HEK293 (cell line): ENCODE data around the gene PRTG.

Experiments used
- CTCF ChIA-PET: fragments of 350-600 bp; formaldehyde crosslinking; extraction: SDS; loops from one replicate; lab custom pipeline; 2021; ENCODE audit warnings: antibody characterized with exemption; lab: Yijun Ruan, JAX
- POLR2A ChIA-PET: fragments of 300-600 bp; formaldehyde crosslinking; extraction: SDS; loops from one replicate; lab custom pipeline; 2020; ENCODE audit warnings: antibody characterized with exemption, inconsistent platforms; lab: Yijun Ruan, JAX
- H3K27ac ChIP-seq: fragments of 200-500 bp; sonication (Bioruptor generic); 2 replicates; pipeline ENCODE4 v1.5.1; 2014; ENCODE audit warnings: low read depth, low read length, control low read depth, inconsistent platforms; ENCODE audit errors: extremely low read depth
- H3K36me3 ChIP-seq, 2 experiments: fragments of 200-500 bp in 1 of 2; sonication (Bioruptor generic) in 1 of 2; 1 replicate in 1 of 2; 2 replicates in 1 of 2; pipeline ENCODE4 v1.5.1; 2014 to 2017; ENCODE audit warnings: inconsistent platforms in 2 of 2, low read length in 2 of 2; ENCODE audit not compliant: control insufficient read depth in 2 of 2, insufficient read depth in 1 of 2
- H3K4me1 ChIP-seq: fragments of 200-500 bp; sonication (Bioruptor generic); 2 replicates; pipeline ENCODE4 v1.5.1; 2014; ENCODE audit warnings: mild to moderate bottlenecking, low read length, inconsistent platforms; ENCODE audit not compliant: control insufficient read depth, insufficient read depth
- H3K4me3 ChIP-seq: 2 replicates; pipeline ENCODE4 v1.5.1; 2011; ENCODE audit warnings: low read depth, mild to moderate bottlenecking, control low read depth, low read length, moderate library complexity
- H3K9me3 ChIP-seq: fragments of 200-500 bp; sonication (Bioruptor generic); 2 replicates; pipeline ENCODE4 v1.5.1; 2014; ENCODE audit warnings: low read depth, low read length, inconsistent platforms; ENCODE audit not compliant: control insufficient read depth, insufficient read depth
- EGR2 ChIP-seq: fragments of 450-650 bp; formaldehyde crosslinking; IDR thresholded peaks from 2 replicates; pipeline ENCODE4 v1.5.1; 2016; ENCODE audit warnings: low read depth, missing biosample characterization, missing genetic modification characterization
- KLF1 ChIP-seq: fragments of 450-650 bp; formaldehyde crosslinking; IDR thresholded peaks from 2 replicates; pipeline ENCODE4 v1.5.1; 2016; ENCODE audit warnings: missing biosample characterization, missing genetic modification characterization
- KLF10 ChIP-seq: fragments of 450-650 bp; IDR thresholded peaks from 2 replicates; pipeline ENCODE4 v1.5.1; 2018; ENCODE audit warnings: missing biosample characterization, mild to moderate bottlenecking, missing genetic modification characterization
- KLF9 ChIP-seq: fragments of 450-650 bp; formaldehyde crosslinking; IDR thresholded peaks from 2 replicates; pipeline ENCODE4 v1.5.1; 2016; ENCODE audit warnings: missing biosample characterization, missing genetic modification characterization, low read depth
- OSR2 ChIP-seq: fragments of 450-650 bp; formaldehyde crosslinking; IDR thresholded peaks from 2 replicates; pipeline ENCODE4 v1.5.1; 2016; ENCODE audit warnings: missing biosample characterization, missing genetic modification characterization
- TCF7L2 ChIP-seq: IDR thresholded peaks from 2 replicates; pipeline ENCODE4 v1.6.1; 2011; ENCODE audit warnings: low read depth, mild to moderate bottlenecking, inconsistent platforms, low read length, moderate library complexity, borderline replicate concordance
- ZFHX2 ChIP-seq: fragments of 450-650 bp; formaldehyde crosslinking; conservative IDR thresholded peaks from 2 replicates; pipeline ENCODE4 v1.5.1; 2016; ENCODE audit warnings: missing biosample characterization, missing genetic modification characterization
- ZNF112 ChIP-seq: fragments of 450-650 bp; formaldehyde crosslinking; IDR thresholded peaks from 2 replicates; pipeline ENCODE4 v1.5.0; 2017; ENCODE audit warnings: missing biosample characterization, missing genetic modification characterization
- ZNF2 ChIP-seq: fragments of 450-650 bp; formaldehyde crosslinking; IDR thresholded peaks from 2 replicates; pipeline ENCODE4 v1.5.1; 2016; ENCODE audit warnings: missing biosample characterization, missing genetic modification characterization
- ZNF211 ChIP-seq: fragments of 450-650 bp; formaldehyde crosslinking; IDR thresholded peaks from 2 replicates; pipeline ENCODE4 v1.5.1; 2016; ENCODE audit warnings: low read depth, missing biosample characterization, missing genetic modification characterization
- ZNF221 ChIP-seq: fragments of 450-650 bp; formaldehyde crosslinking; IDR thresholded peaks from 2 replicates; pipeline ENCODE4 v1.5.1; 2017; ENCODE audit warnings: missing biosample characterization, missing genetic modification characterization, borderline replicate concordance
- ZNF302 ChIP-seq: fragments of 450-650 bp; formaldehyde crosslinking; IDR thresholded peaks from 2 replicates; pipeline ENCODE4 v1.5.1; 2016; ENCODE audit warnings: missing biosample characterization, missing genetic modification characterization, low read depth
- ZNF350 ChIP-seq: fragments of 450-650 bp; formaldehyde crosslinking; IDR thresholded peaks from 2 replicates; pipeline ENCODE4 v1.5.0; 2017; ENCODE audit warnings: missing biosample characterization, mild to moderate bottlenecking, missing genetic modification characterization
- ZNF37A ChIP-seq: fragments of 450-650 bp; IDR thresholded peaks from 2 replicates; pipeline ENCODE4 v1.5.1; 2018; ENCODE audit warnings: missing biosample characterization, missing genetic modification characterization
- ZNF514 ChIP-seq: fragments of 450-650 bp; formaldehyde crosslinking; IDR thresholded peaks from 2 replicates; pipeline ENCODE4 v1.5.1; 2016; ENCODE audit warnings: missing biosample characterization, missing genetic modification characterization
- ZNF585B ChIP-seq: fragments of 450-650 bp; formaldehyde crosslinking; IDR thresholded peaks from 2 replicates; pipeline ENCODE4 v1.5.1; 2016; ENCODE audit warnings: missing biosample characterization, missing genetic modification characterization
- ZNF600 ChIP-seq: fragments of 450-650 bp; formaldehyde crosslinking; IDR thresholded peaks from 2 replicates; pipeline ENCODE4 v1.5.1; 2016; ENCODE audit warnings: missing biosample characterization, missing genetic modification characterization
- ZNF623 ChIP-seq: fragments of 450-650 bp; formaldehyde crosslinking; IDR thresholded peaks from 2 replicates; pipeline ENCODE4 v1.5.1; 2016; ENCODE audit warnings: missing biosample characterization, missing genetic modification characterization
- ZNF660 ChIP-seq: fragments of 450-650 bp; IDR thresholded peaks from 2 replicates; pipeline ENCODE4 v1.5.1; 2018; ENCODE audit warnings: missing biosample characterization, mild to moderate bottlenecking, missing genetic modification characterization
- ZNF843 ChIP-seq: fragments of 450-650 bp; formaldehyde crosslinking; IDR thresholded peaks from 2 replicates; pipeline ENCODE4 v1.5.1; 2016; ENCODE audit warnings: missing biosample characterization, missing genetic modification characterization
- ZSCAN30 ChIP-seq: fragments of 450-650 bp; IDR thresholded peaks from 2 replicates; pipeline ENCODE4 v1.5.1; 2018; ENCODE audit warnings: missing biosample characterization, mild to moderate bottlenecking, missing genetic modification characterization, moderate library complexity
- TF ChIP-seq, protein P1 (sequence below): fragments of 450-650 bp; formaldehyde crosslinking; IDR thresholded peaks from 2 replicates; pipeline ENCODE4 v1.5.1; 2016; ENCODE audit warnings: missing biosample characterization, missing genetic modification characterization
- TF ChIP-seq, protein P2 (sequence below): fragments of 450-650 bp; formaldehyde crosslinking; IDR thresholded peaks from 2 replicates; pipeline ENCODE4 v1.5.1; 2017; ENCODE audit warnings: missing biosample characterization, missing genetic modification characterization
- TF ChIP-seq, protein P3 (sequence below): fragments of 450-650 bp; formaldehyde crosslinking; IDR thresholded peaks from 2 replicates; pipeline ENCODE4 v1.5.1; 2016; ENCODE audit warnings: missing biosample characterization, missing genetic modification characterization

Gene PRTG

DNA sequence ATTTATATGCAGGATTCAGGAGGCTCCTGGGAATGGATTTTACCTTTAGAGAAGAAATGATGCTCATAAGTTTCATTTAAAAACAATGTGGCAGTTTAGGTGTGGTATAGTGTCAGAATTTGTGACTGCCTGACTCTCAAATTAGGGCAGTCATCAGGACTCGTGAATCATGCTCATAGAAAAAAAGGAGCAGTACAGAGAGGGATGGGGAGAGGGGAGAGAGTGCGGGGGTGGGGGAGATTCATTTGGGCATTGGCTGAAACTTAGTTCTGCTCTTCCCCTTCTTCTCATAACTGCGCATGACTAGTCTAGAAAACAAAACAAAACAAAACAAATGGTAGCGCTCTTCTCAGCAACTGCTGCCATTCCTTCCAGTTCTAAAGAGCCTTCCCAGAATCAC, 44.3 kb downstream of the PRTG start:
- TF ChIP-seq ZNF843 = no peak
- no peak for TF ChIP-seq ZNF585B (tag by site-specific recombination)
- TF ChIP-seq ZNF514 (tag by site-specific recombination) = no peak
- no peak for TF ChIP-seq ZNF112 (tag by site-specific recombination)
- TF ChIP-seq ZNF350 (tag by site-specific recombination) = no peak
- POLR2A ChIA-PET = no interaction called here
- Histone ChIP-seq H3K9me3 (no peaks in the 10 kb centered on the region), H3K27ac (no peak overlapping the region), H3K4me1 (peaks cover 20% of the 10 kb centered on the region), H3K4me3 (no peak overlapping the region), H3K36me3 (no peaks in the 10 kb centered on the region)
- CTCF ChIA-PET = no interaction called here

DNA sequence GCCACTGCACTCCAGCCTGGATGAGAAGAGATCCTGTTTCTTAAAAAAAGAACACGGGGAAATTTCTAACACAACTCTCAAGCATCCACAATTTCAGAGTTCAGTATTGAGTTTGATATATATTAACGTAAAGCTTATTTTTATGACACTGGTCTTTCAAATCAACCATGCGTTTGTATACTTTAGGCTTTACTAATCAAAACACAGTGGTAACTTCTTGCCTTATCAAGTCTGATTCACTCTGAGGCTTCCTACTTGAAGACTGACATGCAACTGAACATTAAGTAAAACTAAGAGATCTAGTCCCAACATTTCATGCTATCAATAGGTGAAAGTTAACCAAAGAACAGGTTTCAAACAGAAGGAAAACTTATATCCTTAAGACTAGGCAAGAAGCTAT, 46.7 kb downstream of the PRTG start:
- Histone ChIP-seq H3K4me3 (no peak overlapping the region), H3K27ac (peak overlapping the region; percentile 38; the same call in 1 of the 2 replicates), H3K36me3 (no peaks in the 10 kb centered on the region), H3K4me1 (peaks cover 16% of the 10 kb centered on the region), H3K9me3 (no peaks in the 10 kb centered on the region)
- ChIA-PET CTCF (interaction anchor here (0.6 to 0.9 kb wide), 2 partner anchors 27 to 47 kb away, joined by 3 read pairs; no protein-coding TSS in a partner anchor), POLR2A (no interaction called here)
- TF ChIP-seq, protein P1, sequence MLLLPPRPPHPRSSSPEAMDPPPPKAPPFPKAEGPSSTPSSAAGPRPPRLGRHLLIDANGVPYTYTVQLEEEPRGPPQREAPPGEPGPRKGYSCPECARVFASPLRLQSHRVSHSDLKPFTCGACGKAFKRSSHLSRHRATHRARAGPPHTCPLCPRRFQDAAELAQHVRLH (tag by site-specific recombination) = no peak
- TF ChIP-seq ZNF600 (tag by site-specific recombination) (no peak), ZSCAN30 (tag by site-specific recombination) (no peak), ZNF623 (tag by site-specific recombination) (no peak), TCF7L2 (no peak), OSR2 (tag by site-specific recombination) (peak; percentile 54; the same call in 1 of the 2 replicates), ZNF2 (no peak), ZNF302 (tag by site-specific recombination) (no peak), ZNF37A (tag by site-specific recombination) (no peak), ZNF221 (tag by site-specific recombination) (no peak)
- TF ChIP-seq, protein P2, sequence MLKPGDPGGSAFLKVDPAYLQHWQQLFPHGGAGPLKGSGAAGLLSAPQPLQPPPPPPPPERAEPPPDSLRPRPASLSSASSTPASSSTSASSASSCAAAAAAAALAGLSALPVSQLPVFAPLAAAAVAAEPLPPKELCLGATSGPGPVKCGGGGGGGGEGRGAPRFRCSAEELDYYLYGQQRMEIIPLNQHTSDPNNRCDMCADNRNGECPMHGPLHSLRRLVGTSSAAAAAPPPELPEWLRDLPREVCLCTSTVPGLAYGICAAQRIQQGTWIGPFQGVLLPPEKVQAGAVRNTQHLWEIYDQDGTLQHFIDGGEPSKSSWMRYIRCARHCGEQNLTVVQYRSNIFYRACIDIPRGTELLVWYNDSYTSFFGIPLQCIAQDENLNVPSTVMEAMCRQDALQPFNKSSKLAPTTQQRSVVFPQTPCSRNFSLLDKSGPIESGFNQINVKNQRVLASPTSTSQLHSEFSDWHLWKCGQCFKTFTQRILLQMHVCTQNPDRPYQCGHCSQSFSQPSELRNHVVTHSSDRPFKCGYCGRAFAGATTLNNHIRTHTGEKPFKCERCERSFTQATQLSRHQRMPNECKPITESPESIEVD (tag by site-specific recombination) = peak; percentile 54; the same call in 1 of the 2 replicates

DNA sequence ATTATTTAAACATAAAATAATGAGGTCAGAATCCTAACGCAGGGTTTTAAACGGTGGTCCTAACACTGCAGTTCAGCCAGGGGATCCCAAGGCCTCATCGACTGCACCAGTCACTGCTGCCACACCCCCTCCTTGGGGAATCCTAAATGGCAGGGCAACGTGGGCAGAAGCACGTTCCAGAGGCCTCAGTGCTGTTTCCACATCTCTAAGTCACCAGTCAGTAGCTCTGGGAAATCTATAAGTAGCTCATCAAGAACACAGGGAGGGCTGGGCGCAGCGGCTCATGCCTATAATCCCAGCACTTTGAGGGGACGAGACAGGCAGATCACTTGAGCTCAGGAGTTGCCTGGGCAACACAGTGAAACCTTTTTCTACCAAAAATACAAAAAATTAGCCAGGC, 47.5 kb downstream of the PRTG start:
- H3K36me3 ChIP-seq = no peaks in the 10 kb centered on the region
- peak overlapping the region; percentile 38 for H3K27ac ChIP-seq
- CTCF ChIA-PET = interaction anchor here (0.7 to 1.0 kb wide), 2 partner anchors 9 to 91 kb away, joined by 3 read pairs; no protein-coding TSS in a partner anchor
- H3K4me1 ChIP-seq = peaks cover 16% of the 10 kb centered on the region
- no peak overlapping the region for H3K4me3 ChIP-seq
- no peaks in the 10 kb centered on the region for H3K9me3 ChIP-seq
- TF ChIP-seq ZFHX2 (tag by site-specific recombination) = peak; percentile 52; the same call in 1 of the 2 replicates
- 0 out of 2 replicates have a peak, but pooled peaks have one; percentile 23 for TF ChIP-seq EGR2 (tag by site-specific recombination)
- TF ChIP-seq KLF9 = peak; percentile 84
- peak; percentile 70 for TF ChIP-seq KLF1
- TF ChIP-seq ZNF660 (tag by site-specific recombination) = no peak
- TF ChIP-seq, protein P3, sequence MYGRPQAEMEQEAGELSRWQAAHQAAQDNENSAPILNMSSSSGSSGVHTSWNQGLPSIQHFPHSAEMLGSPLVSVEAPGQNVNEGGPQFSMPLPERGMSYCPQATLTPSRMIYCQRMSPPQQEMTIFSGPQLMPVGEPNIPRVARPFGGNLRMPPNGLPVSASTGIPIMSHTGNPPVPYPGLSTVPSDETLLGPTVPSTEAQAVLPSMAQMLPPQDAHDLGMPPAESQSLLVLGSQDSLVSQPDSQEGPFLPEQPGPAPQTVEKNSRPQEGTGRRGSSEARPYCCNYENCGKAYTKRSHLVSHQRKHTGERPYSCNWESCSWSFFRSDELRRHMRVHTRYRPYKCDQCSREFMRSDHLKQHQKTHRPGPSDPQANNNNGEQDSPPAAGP (tag by site-specific recombination) = no peak
- TF ChIP-seq ZNF211 (tag by site-specific recombination) = no peak
- TF ChIP-seq OSR2 (tag by site-specific recombination) = peak; percentile 95
- peak; percentile 85 for TF ChIP-seq KLF10 (tag by site-specific recombination)
- POLR2A ChIA-PET = no interaction called here
